Body of pancreas (tissue), 4 donors: ENCODE results near the gene NOTCH4. TPM values are rescaled to one million over a fixed set of nuclear protein-coding genes. Genes with fewer than 3 reads are reported as not detected.

Experiments
- ATAC-seq: fragments of 150-250 bp; one replicate; pipeline ENCODE4 v1.9.1; 2016
- DNase-seq, 4 donors: peaks; one replicate each; pipeline ENCODE4 v3.0.0-alpha.2; 2019
- H3K27ac ChIP-seq, 4 donors: fragments of 200-600 bp; sonication (generic); 1 replicate in 3 of 4; 2 replicates in 1 of 4; pipeline versions ENCODE4 v1.5.1 to v1.6.1; 2016 to 2019; ENCODE audit warnings: mild to moderate bottlenecking in 1 of 4, mixed read lengths in 1 of 4, moderate library complexity in 1 of 4
- H3K27me3 ChIP-seq, 2 donors: fragments of 200-600 bp; sonication (generic); one replicate each; pipeline ENCODE4 v1.6.0; 2016; ENCODE audit warnings: mild to moderate bottlenecking in 1 of 2
- H3K36me3 ChIP-seq, 2 donors: fragments of 200-600 bp; sonication (generic); replicated peaks in 1 of 2; 2 replicates each; pipeline ENCODE4 v1.5.1; 2016; ENCODE audit warnings: low read depth in 2 of 2; ENCODE audit not compliant: insufficient read depth in 1 of 2
- H3K4me1 ChIP-seq: fragments of 200-600 bp; sonication (generic); one replicate; pipeline ENCODE4 v1.6.0; 2016
- H3K4me3 ChIP-seq, 2 donors: fragments of 200-600 bp; sonication (generic); 1 replicate in 1 of 2; 2 replicates in 1 of 2; pipeline ENCODE4 v1.5.1; 2016 to 2019
- H3K9me3 ChIP-seq, 3 donors: fragments of 200-600 bp; sonication (generic); 1 replicate in 2 of 3; 2 replicates in 1 of 3; pipeline ENCODE4 v1.5.1; 2016
- CTCF ChIP-seq, 7 experiments: fragments of 450-650 bp in 4 of 7; fragments of 200-600 bp in 3 of 7; sonication (generic) in 3 of 7; IDR thresholded peaks; one replicate each; pipeline ENCODE4 v1.5.1; 2016 to 2019; ENCODE audit warnings: antibody characterized with exemption in 7 of 7
- POLR2A ChIP-seq, 3 donors: fragments of 450-650 bp; IDR thresholded peaks; one replicate each; pipeline ENCODE4 v1.6.1; 2016; ENCODE audit warnings: antibody characterized with exemption in 3 of 3, mild to moderate bottlenecking in 2 of 3
- WGBS, 2 donors: methylation state at CpG; one replicate each; pipeline ENCODE4 v1.1.5; 2017; 5-methylcytosine and 5-hydroxymethylcytosine counted together
- intact Hi-C: fragments of 100-400 bp; cut with DNase I; formaldehyde crosslinking; loops from one replicate; pipeline ENCODE4 v1.15.1; 2023
- total RNA-seq, 2 donors: library from RNA; depleted of rRNA; stranded (reverse); fragments of >200 nt; gene quantifications; one replicate each; pipeline ENCODE4 v1.1.0, GENCODE V29; 2016

The NOTCH4 gene
- total RNA-seq, 2 donors from 2014 or later = 10.6 to 48.1 TPM

- no peak for TF ChIP-seq CTCF (IDR thresholded peaks at IDR 0.05)
- TF ChIP-seq POLR2A (IDR thresholded peaks at IDR 0.05) = no peak
- ATAC-seq = no peak
- peaks cover 33% of the 10 kb centered on the region for H3K4me1 ChIP-seq
- DNase-seq = no peak
- WGBS, 2 donors = 74% methylated on average over 5 to 6 of the region's 6 CpGs
- no peaks in the 10 kb centered on the region for H3K9me3 ChIP-seq
- H3K36me3 ChIP-seq = peaks cover 0 to 6% of the 10 kb centered on the region in 2 donors
- intact Hi-C loops = no loop called here
- H3K27me3 ChIP-seq = no peaks in the 10 kb centered on the region
- no peak within 1 kb of the TSS for H3K4me3 ChIP-seq
- peak within 1 kb of the TSS in 2 of 4 donors; percentile 12 to 13 for H3K27ac ChIP-seq
Measured at GRCh38 chr6:32184084-32184640, 39.7 kb downstream of the NOTCH4 start, which contains the start of gene AGER. Gene AGER (minus strand): TSS chr6:32184253. CDS start chr6:32184222, 31 bp downstream.

- H3K27ac ChIP-seq = peak overlapping the region in 2 of 4 donors; percentile 12 to 13
- peaks cover 32% of the 10 kb centered on the region for H3K4me1 ChIP-seq
- ATAC-seq = no peak
- H3K4me3 ChIP-seq = no peak overlapping the region
- intact Hi-C loops = no loop called here
- peaks cover 0 to 6% of the 10 kb centered on the region in 2 donors for H3K36me3 ChIP-seq
- no peaks in the 10 kb centered on the region for H3K27me3 ChIP-seq
- whole genome bisulfite sequencing, 2 donors = 87 to 88% methylated on average over 15 of the region's 15 CpGs
- TF ChIP-seq POLR2A (IDR thresholded peaks at IDR 0.05) (no peak), CTCF (IDR thresholded peaks at IDR 0.05) (no peak)
- DNase-seq = no peak
- no peaks in the 10 kb centered on the region for H3K9me3 ChIP-seq
Measured at GRCh38 chr6:32183483-32184083, 40.3 kb downstream of the NOTCH4 start.

- Histone ChIP-seq H3K36me3 (peaks cover 0 to 6% of the 10 kb centered on the region in 2 donors), H3K27ac (peak overlapping the region in 1 of 4 donors; percentile 13), H3K27me3 (no peaks in the 10 kb centered on the region), H3K9me3 (no peaks in the 10 kb centered on the region), H3K4me1 (peaks cover 26% of the 10 kb centered on the region), H3K4me3 (no peak overlapping the region)
- 67 to 82% methylated on average over 3 of the region's 3 CpGs for WGBS, 2 donors
- intact Hi-C loops = no loop called here
- TF ChIP-seq CTCF (IDR thresholded peaks at IDR 0.05) = no peak
- no peak for TF ChIP-seq POLR2A (IDR thresholded peaks at IDR 0.05)
- ATAC-seq (no peak), DNase-seq (no peak)
Measured at GRCh38 chr6:32183030-32183429, 40.8 kb downstream of the NOTCH4 start.

- Histone ChIP-seq H3K27me3 (no peaks in the 10 kb centered on the region), H3K4me3 (no peak overlapping the region), H3K4me1 (peaks cover 26% of the 10 kb centered on the region), H3K9me3 (no peaks in the 10 kb centered on the region), H3K36me3 (peaks cover 0 to 6% of the 10 kb centered on the region in 2 donors), H3K27ac (no peak overlapping the region)
- ATAC-seq (no peak), DNase-seq (no peak)
- intact Hi-C loops = no loop called here
- WGBS, 2 donors = 85 to 97% methylated on average over 10 of the region's 10 CpGs
- no peak for TF ChIP-seq POLR2A (IDR thresholded peaks at IDR 0.05)
- no peak for TF ChIP-seq CTCF (IDR thresholded peaks at IDR 0.05)
Measured at GRCh38 chr6:32182555-32182981, 41.3 kb downstream of the NOTCH4 start.
